ENCODE results near the gene TRAK2.

Gene TRAK2

DNA sequence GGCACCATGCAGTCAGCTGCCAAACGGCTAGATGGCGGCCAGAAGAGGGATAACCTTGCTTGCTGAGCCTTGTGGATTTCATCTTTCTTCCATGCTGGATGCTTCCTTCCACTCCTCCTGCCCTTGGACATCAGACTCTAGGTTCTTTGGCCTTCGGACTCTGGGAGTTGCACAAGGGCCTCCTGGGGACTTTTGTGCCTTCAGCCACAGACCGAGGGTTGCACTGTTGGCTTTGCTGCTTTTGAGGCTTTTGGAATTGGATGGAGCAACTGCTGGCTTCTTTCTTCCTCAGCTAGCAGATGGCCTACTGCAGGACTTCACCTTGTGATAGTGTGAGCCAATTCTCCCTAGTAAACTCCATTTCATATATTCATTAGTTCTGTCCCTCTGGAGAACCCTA, 31.3 kb upstream of the TRAK2 start:
- H3K4me3 ChIP-seq (ENCODE audit: low read depth, low read length) = no peak overlapping the region
- TF ChIP-seq CTCF (IDR thresholded peaks at IDR 0.05; ENCODE audit: low read depth, low read length) = no peak
- no peak for DNase-seq (ENCODE audit: low read depth, low spot score)
- in situ Hi-C loops (cut with HindIII; ENCODE audit: low sequenced_read_pairs) = no loop called here

DNA sequence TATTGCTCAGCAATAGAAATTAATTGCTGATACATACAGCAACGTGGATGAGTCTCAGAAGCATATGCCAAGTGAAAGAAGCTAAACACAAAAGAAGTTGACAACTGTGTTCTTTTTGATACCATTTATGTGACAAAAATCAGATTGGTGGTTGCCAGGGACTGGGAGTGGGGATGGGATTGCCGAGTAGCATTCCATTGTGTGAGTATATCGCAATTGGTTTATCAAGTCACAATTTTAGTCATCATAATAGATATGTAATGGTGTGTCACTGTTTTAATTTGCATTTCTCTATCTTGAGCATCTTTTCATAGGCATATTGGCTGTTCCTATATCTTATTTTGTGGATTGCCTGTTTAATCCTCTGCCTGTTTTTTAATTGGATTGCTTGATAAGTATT, 21.2 kb upstream of the TRAK2 start:
- no peak for DNase-seq (ENCODE audit: low read depth, low spot score)
- TF ChIP-seq CTCF (IDR thresholded peaks at IDR 0.05; ENCODE audit: low read depth, low read length) = no peak
- H3K4me3 ChIP-seq (ENCODE audit: low read depth, low read length) = no peak overlapping the region
- in situ Hi-C loops (cut with HindIII; ENCODE audit: low sequenced_read_pairs) = no loop called here

- in situ Hi-C loops (cut with HindIII; ENCODE audit: low sequenced_read_pairs) = no loop called here
- TF ChIP-seq CTCF (IDR thresholded peaks at IDR 0.05; ENCODE audit: low read depth, low read length) = no peak
Observed at GRCh38 chr2:201471732-201472393, 20.6 kb upstream of the TRAK2 start.

DNA sequence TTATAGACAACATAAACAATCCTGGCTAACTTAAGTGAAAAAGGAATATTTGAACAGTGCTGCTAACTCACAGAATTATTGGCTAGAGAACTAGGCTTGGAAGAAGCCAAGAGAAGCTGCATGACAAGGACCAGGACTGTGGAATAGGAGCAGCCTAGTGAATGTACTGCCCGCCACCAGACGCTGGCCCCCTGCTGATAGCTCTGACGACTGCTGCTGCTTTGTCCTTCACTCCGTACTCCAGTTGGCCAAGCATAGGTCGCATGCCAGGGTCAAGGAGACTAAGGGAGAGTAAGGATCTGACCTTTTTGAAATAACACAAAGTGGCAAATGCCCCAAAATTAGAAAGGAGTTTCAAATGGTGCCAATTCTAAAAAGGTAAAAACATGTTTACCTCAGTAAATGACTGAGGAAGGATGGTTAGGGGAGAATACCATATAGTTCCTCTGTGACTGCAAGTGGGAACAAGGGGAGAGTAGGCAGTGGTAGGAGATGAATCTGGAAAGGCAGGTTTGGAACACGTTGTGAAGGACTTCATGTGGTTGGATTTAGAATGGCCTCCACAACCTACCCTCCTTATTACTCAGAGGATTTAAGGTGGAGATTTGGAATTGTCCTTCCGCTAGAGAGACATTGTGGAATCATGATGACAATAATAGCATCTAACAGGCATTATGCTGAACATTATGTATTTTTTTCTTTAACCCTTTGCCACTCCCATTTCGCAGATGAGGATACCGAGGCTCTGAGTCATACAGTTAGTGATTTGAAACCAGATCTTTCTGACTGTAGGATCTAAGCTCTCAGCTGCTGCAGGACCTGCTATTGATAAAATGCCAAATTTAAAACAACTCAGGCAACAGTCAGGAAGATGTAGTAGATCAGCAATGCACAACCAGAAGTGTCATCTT, 19.8 kb upstream of the TRAK2 start:
- no peak for TF ChIP-seq CTCF (IDR thresholded peaks at IDR 0.05; ENCODE audit: low read depth, low read length)
- no peak overlapping the region for H3K4me3 ChIP-seq (ENCODE audit: low read depth, low read length)
- in situ Hi-C loops (cut with HindIII; ENCODE audit: low sequenced_read_pairs) = no loop called here
- DNase-seq (ENCODE audit: low read depth, low spot score) = peak; percentile 43

More at GRCh38 chr2:201471732-201472393, 20.6 kb upstream of the TRAK2 start:
- peak; percentile 26 for DNase-seq (ENCODE audit: low read depth, low spot score)
- no peak overlapping the region for H3K4me3 ChIP-seq (ENCODE audit: low read depth, low read length)

- in situ Hi-C loops (cut with HindIII; ENCODE audit: low sequenced_read_pairs) = no loop called here
- H3K4me3 ChIP-seq (ENCODE audit: low read depth, low read length) = no peak overlapping the region
- no peak for TF ChIP-seq CTCF (IDR thresholded peaks at IDR 0.05; ENCODE audit: low read depth, low read length)
- DNase-seq (ENCODE audit: low read depth, low spot score) = peak; percentile 15
Observed at GRCh38 chr2:201467666-201468065, 16.4 kb upstream of the TRAK2 start.

DNA sequence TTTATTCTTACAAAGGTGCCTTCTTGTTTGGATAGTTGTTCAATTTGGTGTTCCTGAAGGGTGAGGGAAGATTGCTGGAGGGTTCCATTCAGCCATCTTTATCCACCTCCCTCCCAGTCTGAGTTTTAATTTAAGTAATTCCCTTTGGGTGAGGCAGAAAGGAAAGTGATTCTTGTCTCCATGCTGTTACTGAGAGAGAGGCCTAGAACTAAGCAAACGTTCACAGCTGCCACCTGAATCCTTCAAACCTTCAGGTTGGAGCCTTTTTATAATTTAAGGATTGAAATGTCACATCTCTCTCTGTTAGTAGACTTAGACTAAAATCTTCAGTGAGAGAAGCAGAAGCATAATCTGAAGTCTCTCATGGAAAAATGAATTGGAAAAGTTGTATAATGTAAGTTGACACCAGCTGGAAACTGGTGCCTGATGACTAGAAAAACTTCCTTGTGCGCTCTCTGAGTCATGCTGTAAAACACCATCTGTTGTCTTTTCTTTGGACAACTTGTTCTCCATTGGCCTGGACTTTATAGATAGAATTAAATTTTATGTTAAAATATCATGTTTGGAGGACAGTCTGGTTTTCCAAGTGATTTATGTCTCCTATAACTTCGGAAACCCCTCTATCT, 14.9 kb upstream of the TRAK2 start:
- peak; percentile 89 for DNase-seq (ENCODE audit: low read depth, low spot score)
- TF ChIP-seq CTCF (IDR thresholded peaks at IDR 0.05; ENCODE audit: low read depth, low read length) = no peak
- H3K4me3 ChIP-seq (ENCODE audit: low read depth, low read length) = no peak overlapping the region
- in situ Hi-C loops (cut with HindIII; ENCODE audit: low sequenced_read_pairs) = no loop called here
